ENCODE results near the gene CSMD2.
"Not testable (repeated sequence)": the region's sequence is repeated elsewhere in the genome, so short reads cannot be mapped to it uniquely, and the experiment has no call there.

Gene CSMD2

DNA sequence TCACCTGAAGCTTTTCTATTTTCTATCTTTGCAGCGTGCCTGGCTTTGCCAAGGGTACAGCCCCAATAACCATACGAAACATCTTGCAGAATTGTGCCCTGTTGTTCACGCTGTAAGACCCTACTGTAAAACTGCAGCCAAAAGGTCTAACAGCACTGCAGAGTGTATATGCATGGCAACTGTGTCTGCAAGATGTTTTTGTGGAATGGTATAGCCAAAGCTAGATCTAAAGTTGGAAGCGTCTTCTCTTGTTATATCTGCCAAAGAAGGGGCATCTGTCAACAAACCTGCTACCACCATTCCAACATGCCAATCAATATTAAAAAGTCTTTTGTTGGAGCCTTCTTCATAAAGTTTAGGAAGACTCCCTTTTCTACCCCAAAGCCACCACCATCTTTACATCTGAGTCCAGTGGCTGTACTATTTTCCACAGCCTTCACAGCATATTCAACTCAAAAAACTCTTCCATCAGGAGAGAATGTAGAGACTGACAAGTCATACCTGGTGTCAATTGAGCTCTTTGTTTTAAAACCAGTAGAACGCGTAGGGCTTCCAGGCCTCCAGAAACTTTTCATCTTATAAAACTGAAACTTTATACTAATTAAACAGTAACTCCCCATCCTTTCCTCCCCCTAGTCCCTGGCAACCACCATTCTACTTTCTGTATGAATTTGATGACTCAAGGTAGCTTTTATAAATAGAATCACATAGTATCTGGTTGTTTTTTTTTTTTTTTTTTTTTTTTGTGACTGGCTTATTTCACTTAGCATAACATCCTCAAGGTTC is 652.6 kb downstream of the CSMD2 start:
- no peak for DNase-seq (ENCODE audit: low read depth in 3 of 3, low spot score in 1 of 3)

DNA sequence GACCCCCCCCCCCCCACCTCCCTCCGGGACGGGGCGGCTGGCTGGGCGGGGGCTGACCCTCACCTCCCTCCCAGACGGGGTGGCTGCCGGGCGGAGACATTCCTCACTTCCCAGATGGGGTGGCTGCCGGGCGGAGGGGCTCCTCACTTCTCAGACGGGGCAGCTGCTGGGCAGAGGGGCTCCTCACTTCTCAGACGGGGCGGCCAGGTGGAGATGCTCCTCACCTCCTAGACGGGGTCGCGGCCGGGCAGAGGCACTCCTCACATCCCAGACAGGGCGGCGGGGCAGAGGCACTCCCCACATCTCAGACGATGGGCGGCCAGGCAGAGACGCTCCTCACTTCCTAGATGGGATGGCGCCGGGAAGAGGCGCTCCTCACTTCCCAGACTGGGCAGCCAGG is 655.8 kb downstream of the CSMD2 start:
- not testable (repeated sequence) for DNase-seq (ENCODE audit: low read depth in 3 of 3, low spot score in 1 of 3)

GRCh38 chr1:33508151-33508550 is 656.9 kb downstream of the CSMD2 start:
- DNase-seq (ENCODE audit: low read depth in 3 of 3, low spot score in 1 of 3), result no peak

GRCh38 chr1:33507661-33508060 is 657.4 kb downstream of the CSMD2 start:
- DNase-seq (ENCODE audit: low read depth in 3 of 3, low spot score in 1 of 3), result no peak

GRCh38 chr1:33503506-33503905 is 661.5 kb downstream of the CSMD2 start:
- DNase-seq (ENCODE audit: low read depth in 3 of 3, low spot score in 1 of 3), result no peak

DNA sequence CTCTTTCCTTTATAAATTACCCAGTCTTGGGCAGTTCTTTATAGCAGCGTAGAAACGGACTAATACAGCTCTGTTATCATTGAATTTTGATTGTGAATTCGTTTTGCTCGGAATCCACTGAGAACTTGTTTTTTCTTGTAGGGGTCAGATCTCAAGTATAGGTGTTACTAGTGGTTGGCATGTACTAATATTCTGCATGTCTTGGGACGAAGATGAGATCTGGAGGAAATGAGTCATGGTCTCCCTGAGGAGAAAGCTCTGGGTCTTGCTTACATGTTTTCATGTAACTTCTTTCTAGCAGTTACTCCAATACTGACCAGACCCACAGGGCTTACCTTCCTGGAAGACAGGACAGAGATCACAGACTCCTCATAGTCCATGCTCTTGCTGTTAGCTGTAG is 662.3 kb downstream of the CSMD2 start:
- DNase-seq (ENCODE audit: low read depth in 3 of 3, low spot score in 1 of 3), result no peak

- no peak for DNase-seq (ENCODE audit: low read depth in 3 of 3, low spot score in 1 of 3)
These were observed 663.3 kb downstream of the CSMD2 start for GRCh38 chr1:33501774-33502173.

GRCh38 chr1:33501309-33501708 is 663.7 kb downstream of the CSMD2 start:
- DNase-seq (ENCODE audit: low read depth in 3 of 3, low spot score in 1 of 3), result no peak

DNA sequence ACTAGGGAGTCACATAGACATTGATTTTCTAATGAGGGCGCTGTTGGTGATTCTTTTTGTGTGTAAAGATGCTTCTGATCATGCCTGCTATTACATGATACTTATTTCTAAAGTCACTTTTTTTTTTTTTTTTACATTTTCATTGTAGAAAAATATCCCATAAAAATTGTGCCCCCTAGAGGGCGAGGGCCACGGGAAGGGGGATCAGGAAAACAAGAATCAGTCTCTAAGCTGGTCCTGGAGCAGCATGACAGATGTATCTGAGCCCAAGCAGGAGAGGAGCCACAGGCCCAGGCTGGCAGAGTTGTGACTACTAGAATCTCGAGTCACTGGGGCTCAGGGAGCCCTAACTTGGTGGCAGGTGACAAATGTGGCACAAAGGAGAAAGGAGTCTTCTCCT is 664.5 kb downstream of the CSMD2 start:
- DNase-seq (ENCODE audit: low read depth in 3 of 3, low spot score in 1 of 3), result no peak

DNA sequence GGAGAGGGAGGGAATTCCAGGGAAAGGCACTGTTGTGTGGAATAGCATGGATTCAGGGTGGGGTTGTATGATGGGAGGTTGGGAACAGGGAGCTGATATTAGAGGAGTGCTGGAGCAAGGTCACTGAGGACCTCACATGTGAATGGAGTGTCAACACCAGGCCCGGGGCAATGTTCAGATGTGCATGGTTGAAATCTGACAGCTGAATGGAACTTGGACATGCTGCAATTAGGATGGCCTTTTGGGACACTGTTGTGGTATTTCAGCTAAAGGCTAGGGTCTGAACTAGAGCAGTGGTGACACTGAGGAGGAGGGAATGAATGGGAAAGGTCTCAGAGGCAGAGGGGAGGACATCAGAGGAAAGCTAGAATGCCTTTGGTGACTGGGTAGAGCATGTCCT is 667.6 kb downstream of the CSMD2 start:
- DNase-seq (ENCODE audit: low read depth in 3 of 3, low spot score in 1 of 3), result no peak

DNA sequence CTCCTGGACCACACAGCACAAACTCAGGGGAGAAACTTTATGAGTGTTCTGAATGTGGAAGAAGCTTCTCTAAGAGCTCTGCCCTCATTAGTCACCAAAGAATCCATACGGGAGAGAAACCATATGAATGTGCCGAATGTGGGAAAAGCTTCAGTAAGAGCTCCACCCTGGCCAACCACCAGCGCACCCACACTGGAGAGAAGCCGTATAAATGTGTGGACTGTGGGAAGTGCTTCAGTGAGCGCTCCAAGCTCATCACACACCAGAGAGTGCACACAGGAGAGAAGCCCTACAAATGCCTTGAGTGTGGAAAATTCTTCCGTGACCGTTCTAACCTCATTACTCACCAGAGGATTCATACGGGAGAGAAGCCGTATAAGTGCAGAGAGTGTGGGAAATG is 670.1 kb downstream of the CSMD2 start:
- DNase-seq (ENCODE audit: low read depth in 3 of 3, low spot score in 1 of 3), result no peak

DNA sequence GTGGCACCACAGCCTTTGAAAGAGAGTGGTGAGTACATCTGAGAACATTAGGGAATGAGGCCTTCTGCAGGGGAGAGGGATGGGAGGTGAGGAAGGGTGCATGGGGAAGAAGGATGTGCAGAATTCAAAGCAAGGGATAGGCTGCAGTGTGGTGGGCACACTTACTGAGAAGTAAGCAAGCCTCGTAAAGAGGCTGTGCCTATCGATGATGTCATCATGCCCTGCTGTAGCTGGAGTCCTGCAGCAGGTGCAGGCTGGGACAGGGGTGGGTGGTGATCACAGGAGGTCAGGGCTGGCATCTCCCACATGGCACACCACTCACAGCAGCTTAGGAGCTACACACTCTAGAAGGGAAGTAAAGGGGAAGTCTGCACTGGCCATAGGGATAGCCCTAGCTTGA is 676.4 kb downstream of the CSMD2 start:
- no peak for DNase-seq (ENCODE audit: low read depth in 3 of 3, low spot score in 1 of 3)

GRCh38 chr1:33482412-33482811 is 682.6 kb downstream of the CSMD2 start:
- no peak for DNase-seq (ENCODE audit: low read depth in 3 of 3, low spot score in 1 of 3)

- DNase-seq (ENCODE audit: low read depth in 3 of 3, low spot score in 1 of 3), result no peak
These were observed 687.6 kb downstream of the CSMD2 start for GRCh38 chr1:33477451-33477850.

DNA sequence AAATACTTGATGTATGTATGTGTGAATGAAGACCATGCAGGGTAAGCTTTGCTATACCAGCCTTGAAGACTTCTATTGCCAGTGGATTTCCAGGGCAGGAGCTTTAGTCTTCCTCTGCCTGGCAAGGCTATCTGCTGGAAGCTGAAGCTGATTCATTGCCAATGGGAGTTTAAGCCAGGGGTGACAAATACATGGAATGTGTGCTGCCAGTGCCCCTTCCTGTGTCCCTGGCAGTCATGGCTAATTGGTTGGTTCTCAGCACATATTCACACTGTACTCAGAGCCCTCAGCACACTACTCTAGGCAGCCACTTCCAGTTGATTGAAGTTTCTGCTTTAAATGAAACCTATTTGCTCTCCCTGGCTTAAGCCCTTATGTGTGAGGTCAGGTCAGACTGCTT is 691.1 kb downstream of the CSMD2 start:
- DNase-seq (ENCODE audit: low read depth in 3 of 3, low spot score in 1 of 3), result no peak

GRCh38 chr1:33472269-33472980 is 692.6 kb downstream of the CSMD2 start, which contains the start of gene ZSCAN20:
TSS of gene ZSCAN20 (plus strand) at chr1:33472645. CDS start at chr1:33479289, 6,644 bp downstream.
- peak; percentile 46 to 70 (median 64) for DNase-seq (ENCODE audit: low read depth in 3 of 3, low spot score in 1 of 3)

DNA sequence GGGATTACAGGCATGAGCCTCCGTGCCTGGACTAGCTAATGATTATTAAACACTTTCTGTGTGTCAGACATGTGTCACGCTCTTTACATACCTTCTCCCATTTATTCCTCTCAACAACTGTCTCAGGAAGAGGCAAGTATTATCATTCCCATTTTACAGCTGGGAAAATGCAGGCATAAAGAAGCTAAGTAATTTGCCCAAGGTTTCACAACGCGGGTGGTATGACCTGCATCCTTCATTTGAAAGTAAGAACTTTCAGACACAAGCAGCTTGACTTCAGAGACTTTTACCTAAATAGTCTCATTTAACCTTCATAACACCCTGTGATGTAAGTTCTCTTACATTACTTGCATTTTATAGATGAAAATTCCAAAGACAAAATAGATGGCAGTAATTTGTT is 693.6 kb downstream of the CSMD2 start:
- no peak for DNase-seq (ENCODE audit: low read depth in 3 of 3, low spot score in 1 of 3)

- peak; percentile 14 to 31 (median 15) for DNase-seq (ENCODE audit: low read depth in 3 of 3, low spot score in 1 of 3)
These were observed 694.5 kb downstream of the CSMD2 start for GRCh38 chr1:33470495-33471012.

DNA sequence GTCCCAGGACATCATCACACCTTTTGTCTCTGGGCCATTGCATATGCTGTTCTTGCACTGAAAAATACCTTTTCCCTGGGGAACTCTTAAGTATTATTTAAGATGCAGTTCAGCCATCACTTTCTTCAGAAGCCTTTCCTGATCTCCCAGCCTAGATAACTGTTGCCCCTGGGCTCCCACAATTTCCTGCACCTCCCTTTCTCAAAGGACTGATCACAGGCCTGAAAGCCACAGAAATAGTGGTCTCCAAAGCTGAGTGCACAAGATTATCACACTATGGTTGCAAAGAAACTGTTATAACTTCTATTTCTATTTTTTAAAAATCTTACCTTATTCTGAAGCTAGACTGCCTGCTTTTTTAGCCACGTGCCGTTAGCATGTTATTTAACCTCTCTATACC is 695.3 kb downstream of the CSMD2 start:
- DNase-seq (ENCODE audit: low read depth in 3 of 3, low spot score in 1 of 3), result no peak

GRCh38 chr1:33468967-33469366 is 696.1 kb downstream of the CSMD2 start:
- no peak for DNase-seq (ENCODE audit: low read depth in 3 of 3, low spot score in 1 of 3)

GRCh38 chr1:33468531-33468930 is 696.5 kb downstream of the CSMD2 start:
- DNase-seq (ENCODE audit: low read depth in 3 of 3, low spot score in 1 of 3), result no peak

DNA sequence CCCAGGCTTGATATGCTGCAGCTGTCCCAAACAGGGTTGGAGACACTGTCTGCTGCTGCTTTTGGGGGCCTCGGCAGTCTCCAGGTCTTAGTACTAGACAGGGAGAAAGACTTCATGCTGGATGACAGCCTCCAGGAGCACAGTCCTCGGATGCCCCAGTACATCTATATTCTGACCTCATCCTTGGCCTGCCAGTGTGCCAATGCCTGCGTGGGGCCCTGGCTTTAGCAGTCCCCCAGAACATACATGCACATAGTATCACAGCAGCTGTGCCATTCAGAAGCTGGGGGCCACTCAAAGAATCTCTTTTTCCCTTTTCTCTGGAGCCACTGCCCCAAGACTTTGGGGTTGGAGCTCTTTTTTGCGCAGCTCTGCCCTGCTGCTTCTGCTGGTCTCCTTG is 697.0 kb downstream of the CSMD2 start:
- DNase-seq (ENCODE audit: low read depth in 3 of 3, low spot score in 1 of 3), result no peak
